WTC11 (cell line): Measurements from ENCODE around the gene SLIT1.

Experiments
- ELF4 ChIP-seq: sonication (generic); formaldehyde crosslinking; IDR thresholded peaks from 2 replicates; pipeline ENCODE4 v1.8.1; 2022; ENCODE audit warnings: low read depth, mild to moderate bottlenecking, moderate library complexity, missing genetic modification reagents
- EMX1 ChIP-seq: fragments of 250-450 bp; sonication (Bioruptor Pico); IDR thresholded peaks from 2 replicates; pipeline ENCODE4 v1.8.0; 2021; ENCODE audit warnings: mild to moderate bottlenecking
- MYBL2 ChIP-seq: sonication (generic); formaldehyde crosslinking; IDR thresholded peaks from 2 replicates; pipeline ENCODE4 v1.8.1; 2023; ENCODE audit warnings: mild to moderate bottlenecking, moderate library complexity, missing genetic modification reagents
- TP53 ChIP-seq: sonication (generic); formaldehyde crosslinking; IDR thresholded peaks from 2 replicates; pipeline ENCODE4 v1.8.1; 2023; ENCODE audit warnings: mild to moderate bottlenecking, missing genetic modification reagents
- TF ChIP-seq, protein P1 (sequence below): fragments of 200-600 bp; IDR thresholded peaks from 2 replicates; pipeline ENCODE4 v1.8.0; 2022; ENCODE audit warnings: antibody characterized with exemption
- TF ChIP-seq, protein P2 (sequence below): sonication (generic); formaldehyde crosslinking; IDR thresholded peaks from 2 replicates; pipeline ENCODE4 v1.8.1; 2023; ENCODE audit warnings: mild to moderate bottlenecking, missing genetic modification reagents, moderate library complexity
- TF ChIP-seq, protein P3 (sequence below): sonication (generic); formaldehyde crosslinking; conservative IDR thresholded peaks from 2 replicates; pipeline ENCODE4 v1.8.1; 2022; ENCODE audit warnings: mild to moderate bottlenecking, missing genetic modification reagents

DNA sequence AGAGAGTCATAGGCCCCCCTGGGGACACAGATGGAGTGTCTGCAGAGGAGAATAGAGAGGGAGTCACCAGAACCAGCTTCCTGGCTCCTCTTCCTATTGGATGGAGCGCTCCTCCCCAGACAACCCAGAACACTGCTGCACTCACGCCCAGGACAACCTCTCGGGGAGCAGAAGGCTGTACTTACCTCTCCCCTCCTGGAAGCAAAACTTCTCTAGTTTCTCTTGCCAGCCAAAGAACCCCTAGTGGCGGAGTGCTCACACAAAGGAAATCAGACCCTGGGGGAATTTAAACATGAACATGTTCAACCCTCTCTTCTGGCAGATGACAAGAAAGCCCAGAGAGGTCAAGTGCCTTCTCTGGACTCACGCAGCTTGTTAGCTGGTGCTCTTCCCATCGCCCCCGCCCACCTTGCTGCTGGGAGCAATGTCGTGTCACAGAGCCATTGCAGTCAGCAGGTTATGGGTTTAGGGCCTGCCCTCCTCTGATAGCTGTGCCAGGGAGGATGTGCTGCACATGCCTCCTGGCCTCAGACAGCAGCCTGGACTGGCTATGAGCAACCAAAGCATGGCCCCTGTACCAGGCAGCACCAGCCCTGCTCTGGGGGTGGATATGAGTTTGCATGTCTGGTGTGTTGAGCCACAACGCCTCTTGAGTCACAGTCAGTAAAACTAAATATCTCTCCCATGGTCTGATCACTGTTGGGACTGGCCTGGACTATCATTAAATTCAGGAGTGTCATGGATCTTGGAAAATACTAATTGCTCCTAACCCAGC is 84.4 kb downstream of the SLIT1 start:
- TF ChIP-seq, protein P1, sequence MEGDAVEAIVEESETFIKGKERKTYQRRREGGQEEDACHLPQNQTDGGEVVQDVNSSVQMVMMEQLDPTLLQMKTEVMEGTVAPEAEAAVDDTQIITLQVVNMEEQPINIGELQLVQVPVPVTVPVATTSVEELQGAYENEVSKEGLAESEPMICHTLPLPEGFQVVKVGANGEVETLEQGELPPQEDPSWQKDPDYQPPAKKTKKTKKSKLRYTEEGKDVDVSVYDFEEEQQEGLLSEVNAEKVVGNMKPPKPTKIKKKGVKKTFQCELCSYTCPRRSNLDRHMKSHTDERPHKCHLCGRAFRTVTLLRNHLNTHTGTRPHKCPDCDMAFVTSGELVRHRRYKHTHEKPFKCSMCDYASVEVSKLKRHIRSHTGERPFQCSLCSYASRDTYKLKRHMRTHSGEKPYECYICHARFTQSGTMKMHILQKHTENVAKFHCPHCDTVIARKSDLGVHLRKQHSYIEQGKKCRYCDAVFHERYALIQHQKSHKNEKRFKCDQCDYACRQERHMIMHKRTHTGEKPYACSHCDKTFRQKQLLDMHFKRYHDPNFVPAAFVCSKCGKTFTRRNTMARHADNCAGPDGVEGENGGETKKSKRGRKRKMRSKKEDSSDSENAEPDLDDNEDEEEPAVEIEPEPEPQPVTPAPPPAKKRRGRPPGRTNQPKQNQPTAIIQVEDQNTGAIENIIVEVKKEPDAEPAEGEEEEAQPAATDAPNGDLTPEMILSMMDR = no peak
- TF ChIP-seq EMX1 (CRISPR knock-in tag) = no peak
- TF ChIP-seq MYBL2 = no peak
- no peak for TF ChIP-seq ELF4 (CRISPR knock-in tag)
- no peak for TF ChIP-seq TP53
- TF ChIP-seq, protein P2, sequence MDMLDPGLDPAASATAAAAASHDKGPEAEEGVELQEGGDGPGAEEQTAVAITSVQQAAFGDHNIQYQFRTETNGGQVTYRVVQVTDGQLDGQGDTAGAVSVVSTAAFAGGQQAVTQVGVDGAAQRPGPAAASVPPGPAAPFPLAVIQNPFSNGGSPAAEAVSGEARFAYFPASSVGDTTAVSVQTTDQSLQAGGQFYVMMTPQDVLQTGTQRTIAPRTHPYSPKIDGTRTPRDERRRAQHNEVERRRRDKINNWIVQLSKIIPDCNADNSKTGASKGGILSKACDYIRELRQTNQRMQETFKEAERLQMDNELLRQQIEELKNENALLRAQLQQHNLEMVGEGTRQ = no peak
- TF ChIP-seq, protein P3, sequence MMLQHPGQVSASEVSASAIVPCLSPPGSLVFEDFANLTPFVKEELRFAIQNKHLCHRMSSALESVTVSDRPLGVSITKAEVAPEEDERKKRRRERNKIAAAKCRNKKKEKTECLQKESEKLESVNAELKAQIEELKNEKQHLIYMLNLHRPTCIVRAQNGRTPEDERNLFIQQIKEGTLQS = no peak
